K562 (cell line): ENCODE measurements around the gene LAIR2. TPM values are rescaled to one million over a fixed set of nuclear protein-coding genes. Genes with fewer than 3 reads are reported as not detected.

Experiments
- ATAC-seq: fragments of 200-7000 bp; cut with Tn5 transposase; 3 replicates; pipeline ENCODE4 v1.9.1; 2020; ENCODE audit warnings: moderate library complexity
- BruUV-seq: library from RNA; stranded (reverse); fragments of 400-500 nt; replicated peaks from 2 replicates; lab custom pipeline; 2021; lab: Mats Ljungman, UMichigan
- CTCF ChIA-PET: fragments of 300-600 bp; formaldehyde crosslinking; extraction: SDS; loops from one replicate; lab custom pipeline; 2021; ENCODE audit warnings: low intra/inter-chr PET ratio; lab: Yijun Ruan, JAX
- POLR2A ChIA-PET: fragments of 300-600, 350-650 bp; sonication (Branson Sonifier 250); formaldehyde crosslinking; extraction: SDS; loops from one replicate; lab custom pipeline; 2021; ENCODE audit warnings: antibody characterized with exemption, inconsistent platforms; lab: Yijun Ruan, JAX
- DNase-seq, 4 experiments: peaks; one replicate each; pipeline versions ENCODE4 v3.0.0 to v3.0.0-alpha.2; 2011 to 2018; ENCODE audit warnings: low spot score in 3 of 4, mixed read lengths in 3 of 4; ENCODE audit errors: extremely low read depth in 1 of 4
- FAIRE-seq: peaks from 2 replicates; lab custom pipeline; 2011; peaks lifted over from hg19 to GRCh38; lab: Jason Lieb, UNC
- H2AFZ ChIP-seq: 2 replicates; pipeline ENCODE4 v1.6.0; 2011; ENCODE audit warnings: low read depth, low read length, control low read depth, inconsistent platforms
- H3K27ac ChIP-seq: fragments of 200-600 bp; 3 replicates; pipeline ENCODE4 v1.8.0; 2011; ENCODE audit warnings: low read depth, mild to moderate bottlenecking, control low read depth, inconsistent platforms, low read length, moderate library complexity, mixed read lengths; ENCODE audit errors: extremely low read depth
- H3K27me3 ChIP-seq, 2 experiments: fragments of 300-600 bp in 1 of 2; 2 replicates in 1 of 2; 3 replicates in 1 of 2; pipeline versions ENCODE4 v1.6.0 to v1.8.0; 2011; ENCODE audit warnings: inconsistent platforms in 2 of 2, low read length in 2 of 2, mild to moderate bottlenecking in 1 of 2, mixed read lengths in 1 of 2, moderate library complexity in 1 of 2; ENCODE audit not compliant: control insufficient read depth in 2 of 2, insufficient read depth in 2 of 2
- H3K36me3 ChIP-seq: fragments of 300-600 bp; 3 replicates; pipeline ENCODE4 v1.8.0; 2011; ENCODE audit warnings: mild to moderate bottlenecking, low read length, inconsistent platforms; ENCODE audit not compliant: control insufficient read depth, insufficient read depth
- H3K4me1 ChIP-seq, 2 experiments: fragments of 200-600 bp in 1 of 2; replicated peaks in 1 of 2; 2 replicates in 1 of 2; 3 replicates in 1 of 2; pipeline versions ENCODE4 v1.5.1 to v1.8.0; 2011; ENCODE audit warnings: inconsistent platforms in 2 of 2, low read length in 2 of 2, mild to moderate bottlenecking in 1 of 2, mixed read lengths in 1 of 2, moderate library complexity in 1 of 2; ENCODE audit not compliant: control insufficient read depth in 2 of 2, insufficient read depth in 2 of 2
- H3K4me2 ChIP-seq: 2 replicates; pipeline ENCODE4 v1.6.1; 2011; ENCODE audit warnings: low read length, control low read depth, inconsistent platforms, mixed read lengths; ENCODE audit not compliant: insufficient read depth
- H3K4me3 ChIP-seq: fragments of 200-600 bp; sonication (generic), shearing (Covaris generic); 2 replicates; pipeline ENCODE4 v1.5.1; 2016; ENCODE audit warnings: control low read depth, inconsistent platforms
- H3K79me2 ChIP-seq: fragments of 200-600 bp; 3 replicates; pipeline ENCODE4 v1.8.0; 2011; ENCODE audit warnings: low read length, inconsistent platforms; ENCODE audit not compliant: control insufficient read depth, insufficient read depth
- H3K9ac ChIP-seq, 2 experiments: 2 replicates each; pipeline versions ENCODE4 v1.6.0 to v1.6.1; 2011; ENCODE audit warnings: low read depth in 2 of 2, low read length in 2 of 2, control low read depth in 1 of 2, inconsistent platforms in 1 of 2, mild to moderate bottlenecking in 1 of 2, mixed read lengths in 1 of 2; ENCODE audit not compliant: insufficient read depth in 1 of 2
- H3K9me1 ChIP-seq: one replicate; pipeline ENCODE4 v1.6.0; 2011; ENCODE audit warnings: inconsistent platforms, mild to moderate bottlenecking, low read length, moderate library complexity; ENCODE audit not compliant: control insufficient read depth, insufficient read depth
- H3K9me3 ChIP-seq: replicated peaks from 2 replicates; pipeline ENCODE4 v1.5.1; 2011; ENCODE audit warnings: low read depth, low read length, inconsistent platforms; ENCODE audit not compliant: control insufficient read depth, insufficient read depth
- H4K20me1 ChIP-seq: replicated peaks from 2 replicates; pipeline ENCODE4 v1.6.1; 2011; ENCODE audit warnings: low read length, inconsistent platforms, mixed read lengths; ENCODE audit not compliant: control insufficient read depth, insufficient read depth
- HNRNPL ChIP-seq: fragments of 200-400 bp; formaldehyde crosslinking; IDR thresholded peaks from 2 replicates; pipeline ENCODE4 v1.6.1; 2017; ENCODE audit warnings: low read depth, mild to moderate bottlenecking, low read length
- POLR2G ChIP-seq: fragments of 200-400 bp; formaldehyde crosslinking; IDR thresholded peaks from 2 replicates; pipeline ENCODE4 v1.6.1; 2017; ENCODE audit warnings: low read depth, mild to moderate bottlenecking, antibody characterized with exemption, low read length, moderate library complexity
- RBFOX2 ChIP-seq: fragments of 200-400 bp; formaldehyde crosslinking; IDR thresholded peaks from 2 replicates; pipeline ENCODE4 v1.6.1; 2017; ENCODE audit warnings: low read depth, mild to moderate bottlenecking, low read length, moderate library complexity
- WGBS: fragments of 100-300 bp; shearing (Covaris generic); methylation state at CpG from one replicate; pipeline ENCODE4 v1.1.6; 2016; ENCODE audit warnings: low coverage, mixed read lengths; ENCODE audit not compliant: insufficient coverage; ENCODE audit errors: missing lambda C conversion rate; 5-methylcytosine and 5-hydroxymethylcytosine counted together
- in situ Hi-C: fragments of 300-500 bp; cut with MboI; formaldehyde crosslinking; loops from 4 replicates; pipeline ENCODE4 v1.15.0; 2018; ENCODE audit warnings: inconsistent platforms, mixed read lengths
- intact Hi-C: fragments of 100-400 bp; cut with micrococcal nuclease; formaldehyde crosslinking; loops from 2 replicates; pipeline ENCODE4 v1.14.2; 2022
- polyA plus RNA-seq, 8 experiments: library from polyadenylated mRNA; depleted of rRNA in 4 of 8; stranded (reverse) in 5 of 8; unstranded in 3 of 8; fragments of >200 nt; fragmentation: Nextera tagmentation in 2 of 8; fragmentation: Illumina TruSeq in 1 of 8; extraction: Ambion mirVana in 2 of 8; extraction: Trizol in 1 of 8; gene quantifications; 2 replicates each; pipeline versions ENCODE4 v1.2.1 to v1.2.3, GENCODE V29; 2011 to 2014; ENCODE audit warnings: inconsistent platforms in 1 of 8, missing spikeins in 1 of 8
- total RNA-seq, 7 experiments: library from RNA; depleted of rRNA in 6 of 7; stranded (reverse); fragments of >200 nt in 6 of 7; fragmentation: Illumina TruSeq in 2 of 7; extraction: Trizol in 2 of 7; gene quantifications; 2 replicates each; pipeline versions ENCODE4 v1.2.1 to v1.2.3, GENCODE V29; 2011 to 2021; ENCODE audit warnings: low replicate concordance in 1 of 7
- TF ChIP-seq, protein P1 (sequence below), 2 experiments: IDR thresholded peaks; 2 replicates each; pipeline ENCODE4 v1.6.1; 2011; ENCODE audit warnings: borderline replicate concordance in 1 of 2, control low read depth in 1 of 2, low read depth in 1 of 2, low read length in 1 of 2, mild to moderate bottlenecking in 1 of 2, mixed read lengths in 1 of 2, moderate library complexity in 1 of 2; ENCODE audit not compliant: insufficient read depth in 1 of 2, insufficient read length in 1 of 2, poor library complexity in 1 of 2, severe bottlenecking in 1 of 2; ENCODE audit errors: extremely low read depth in 1 of 2

Gene LAIR2
- total and polyA plus RNA-seq, 9 of the 15 experiments (the other 6 are each of a cell fraction or from before 2014, with no cell fraction given), result not detected

DNA sequence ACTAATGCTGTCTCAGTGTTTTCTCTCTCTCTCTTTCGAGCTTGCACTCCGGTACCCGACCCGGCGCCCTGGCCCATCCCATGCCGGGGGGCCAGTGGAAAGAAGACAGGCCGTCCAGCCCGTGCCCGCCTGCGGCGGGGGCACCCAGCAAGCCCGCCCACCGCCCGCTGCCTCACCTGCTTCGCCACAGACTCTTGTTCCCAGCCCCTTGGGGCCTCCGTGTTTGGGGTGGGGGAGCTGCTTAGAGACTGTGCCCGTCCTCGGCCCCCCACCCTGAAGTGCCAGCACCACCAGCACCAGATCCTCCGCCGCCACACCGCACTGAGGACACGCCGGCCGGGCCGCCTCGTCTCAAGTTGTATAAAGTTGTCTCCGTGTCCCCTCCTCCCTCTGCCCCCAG lies 41.4 kb upstream of the LAIR2 start:
- peak in 1 of 4 experiments; percentile 6 for DNase-seq
- no peak for ATAC-seq
- CTCF ChIA-PET, result no interaction called here
- in situ Hi-C loops (no loop called here), intact Hi-C loops (no loop called here)
- Histone ChIP-seq H3K9me3 (no peaks in the 10 kb centered on the region), H3K4me3 (no peak overlapping the region), H3K9ac (no peak overlapping the region), H3K27me3 (no peaks in the 10 kb centered on the region), H3K9me1 (no peaks in the 10 kb centered on the region), H3K27ac (no peak overlapping the region), H2AFZ (no peak overlapping the region), H4K20me1 (peaks cover 14% of the 10 kb centered on the region; the same call in 1 of the 2 replicates), H3K4me1 (peaks cover 0 to 43% of the 10 kb centered on the region in 2 experiments; a peak in 2 of 5 replicates), H3K79me2 (no peaks in the 10 kb centered on the region), H3K4me2 (no peak overlapping the region), H3K36me3 (peaks cover 62% of the 10 kb centered on the region)
- TSS peak; percentile 26 for BruUV-seq
- 85% methylated on average over 7 of the region's 27 CpGs for whole genome bisulfite sequencing
- TF ChIP-seq, protein P1, sequence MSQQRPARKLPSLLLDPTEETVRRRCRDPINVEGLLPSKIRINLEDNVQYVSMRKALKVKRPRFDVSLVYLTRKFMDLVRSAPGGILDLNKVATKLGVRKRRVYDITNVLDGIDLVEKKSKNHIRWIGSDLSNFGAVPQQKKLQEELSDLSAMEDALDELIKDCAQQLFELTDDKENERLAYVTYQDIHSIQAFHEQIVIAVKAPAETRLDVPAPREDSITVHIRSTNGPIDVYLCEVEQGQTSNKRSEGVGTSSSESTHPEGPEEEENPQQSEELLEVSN (IDR thresholded peaks at IDR 0.05; ENCODE audit: borderline replicate concordance in 1 of 2, extremely low read depth in 1 of 2, insufficient read depth in 1 of 2, insufficient read length in 1 of 2, low read depth in 1 of 2, low read length in 1 of 2, poor library complexity in 1 of 2, severe bottlenecking in 1 of 2), result no peak
- peak; percentile 41; the same call in 1 of the 2 replicates for TF ChIP-seq RBFOX2
- peak; percentile 60; the same call in 1 of the 2 replicates for TF ChIP-seq POLR2G
- TF ChIP-seq HNRNPL, result 0 out of 2 replicates have a peak, but pooled peaks have one; percentile 22
- POLR2A ChIA-PET, result interaction anchor here (0.6 to 2.1 kb wide), 2 partner anchors 13 to 260 kb away, joined by 4 to 11 read pairs; partner anchors contain the start of gene LENG8
- FAIRE-seq, result no peak
